KMS-11 (cell line): ENCODE data around the gene IPO8.

Source experiments
- H2AFZ ChIP-seq: fragments of 200-600 bp; sonication (generic); 2 replicates; pipeline ENCODE4 v1.6.1; 2016; ENCODE audit warnings: antibody characterized with exemption, mixed run types, low read depth
- H3K27ac ChIP-seq: fragments of 200-600 bp; sonication (generic); 2 replicates; pipeline ENCODE4 v1.6.1; 2016; ENCODE audit warnings: mild to moderate bottlenecking, mixed run types
- H3K27me3 ChIP-seq: fragments of 200-600 bp; sonication (generic); 2 replicates; pipeline ENCODE4 v1.6.1; 2017; ENCODE audit warnings: mild to moderate bottlenecking, low read depth, mixed run types, moderate library complexity; ENCODE audit not compliant: insufficient read depth
- H3K36me3 ChIP-seq: fragments of 200-600 bp; sonication (generic); 2 replicates; pipeline ENCODE4 v1.6.1; 2017; ENCODE audit warnings: mild to moderate bottlenecking, mixed run types; ENCODE audit not compliant: insufficient read depth
- H3K4me1 ChIP-seq: fragments of 200-600 bp; sonication (generic); 2 replicates; pipeline ENCODE4 v1.6.1; 2016; ENCODE audit warnings: mild to moderate bottlenecking, low read depth, mixed run types; ENCODE audit not compliant: poor library complexity, severe bottlenecking
- H3K4me2 ChIP-seq: fragments of 200-600 bp; sonication (generic); 2 replicates; pipeline ENCODE4 v1.7.0; 2016; ENCODE audit warnings: mild to moderate bottlenecking, mixed run types
- H3K4me3 ChIP-seq: fragments of 200-600 bp; sonication (generic); IDR thresholded peaks from 2 replicates; pipeline ENCODE4 v1.6.1; 2017; ENCODE audit warnings: low read depth, low read length, mixed read lengths; ENCODE audit not compliant: insufficient read depth
- H3K79me2 ChIP-seq: fragments of 200-600 bp; sonication (generic); 2 replicates; pipeline ENCODE4 v1.6.1; 2016; ENCODE audit warnings: low read depth, mixed run types; ENCODE audit not compliant: insufficient read depth
- H3K9ac ChIP-seq: fragments of 200-600 bp; sonication (generic); 2 replicates; pipeline ENCODE4 v1.6.1; 2016; ENCODE audit warnings: mild to moderate bottlenecking, mixed run types
- H4K20me1 ChIP-seq: fragments of 200-600 bp; sonication (generic); 2 replicates; pipeline ENCODE4 v1.6.1; 2016; ENCODE audit warnings: mild to moderate bottlenecking, mixed run types; ENCODE audit not compliant: insufficient read depth
- CTCF ChIP-seq: fragments of 200-600 bp; sonication (generic); conservative IDR thresholded peaks from 2 replicates; pipeline ENCODE4 v1.6.1; 2017; ENCODE audit warnings: low read depth, mild to moderate bottlenecking, antibody characterized with exemption, low read length, moderate library complexity, mixed read lengths

Gene IPO8

GRCh38 chr12:30691122-30691879, 4.4 kb downstream of the IPO8 start:
- Histone ChIP-seq H3K27ac (no peak overlapping the region), H2AFZ (no peak overlapping the region)

GRCh38 chr12:30687265-30687986, 8.2 kb downstream of the IPO8 start:
- TF ChIP-seq CTCF = no peak
- Histone ChIP-seq H3K4me1 (peaks cover 12% of the 10 kb centered on the region), H4K20me1 (no peaks in the 10 kb centered on the region), H2AFZ (no peak overlapping the region), H3K27ac (no peak overlapping the region), H3K79me2 (peaks cover 24% of the 10 kb centered on the region; the same call in 1 of the 2 replicates), H3K4me2 (no peak overlapping the region), H3K36me3 (peaks cover 4% of the 10 kb centered on the region; the same call in 1 of the 2 replicates), H3K4me3 (no peak overlapping the region), H3K9ac (no peak overlapping the region), H3K27me3 (no peaks in the 10 kb centered on the region)

More at GRCh38 chr12:30691122-30691879, 4.4 kb downstream of the IPO8 start:
- no peaks in the 10 kb centered on the region for H3K27me3 ChIP-seq
- no peak overlapping the region for H3K4me2 ChIP-seq
- H3K4me1 ChIP-seq = peaks cover 28% of the 10 kb centered on the region
- TF ChIP-seq CTCF = no peak
- H3K79me2 ChIP-seq = peaks cover 55% of the 10 kb centered on the region
- H3K9ac ChIP-seq = no peak overlapping the region
- H3K4me3 ChIP-seq = no peak overlapping the region
- peaks cover 4% of the 10 kb centered on the region; the same call in 1 of the 2 replicates for H3K36me3 ChIP-seq
- H4K20me1 ChIP-seq = no peaks in the 10 kb centered on the region

GRCh38 chr12:30679241-30679640, 16.4 kb downstream of the IPO8 start:
- Histone ChIP-seq H2AFZ (no peak overlapping the region), H3K27ac (no peak overlapping the region), H4K20me1 (0 out of 2 replicates have a peak, but pooled peaks cover 3% of the 10 kb centered on the region), H3K4me1 (no peaks in the 10 kb centered on the region), H3K36me3 (no peaks in the 10 kb centered on the region; the same call in 1 of the 2 replicates), H3K27me3 (no peaks in the 10 kb centered on the region), H3K9ac (no peak overlapping the region), H3K79me2 (no peaks in the 10 kb centered on the region), H3K4me2 (no peak overlapping the region), H3K4me3 (no peak overlapping the region)
- TF ChIP-seq CTCF = no peak

GRCh38 chr12:30678221-30678620, 17.4 kb downstream of the IPO8 start:
- Histone ChIP-seq H3K4me2 (no peak overlapping the region), H3K36me3 (no peaks in the 10 kb centered on the region; the same call in 1 of the 2 replicates)
- no peak for TF ChIP-seq CTCF

More at GRCh38 chr12:30678221-30678620, 17.4 kb downstream of the IPO8 start:
- no peaks in the 10 kb centered on the region for H3K27me3 ChIP-seq
- no peak overlapping the region for H3K27ac ChIP-seq
- no peaks in the 10 kb centered on the region for H3K79me2 ChIP-seq
- H3K4me3 ChIP-seq = no peak overlapping the region
- H4K20me1 ChIP-seq = 0 out of 2 replicates have a peak, but pooled peaks cover 3% of the 10 kb centered on the region
- no peak overlapping the region for H3K9ac ChIP-seq
- no peak overlapping the region for H2AFZ ChIP-seq
- no peaks in the 10 kb centered on the region for H3K4me1 ChIP-seq
